ENCODE results near the gene STAB1. TPM values are rescaled to one million over a fixed set of nuclear protein-coding genes. Genes with fewer than 3 reads are reported as not detected.
A peak's percentile ranks its signal among the peaks of the same experiment; 100 is the strongest.

STAB1 gene
- total and polyA plus RNA-seq, 2 of the 13 experiments (the other 11 are each of a cell fraction or from before 2014, with no cell fraction given): 0.09 to 0.34 TPM

- TF ChIP-seq ARID5B (CRISPR knock-in tag; IDR thresholded peaks at IDR 0.05): peak; percentile 62
- TF ChIP-seq SMYD3 (CRISPR knock-in tag; IDR thresholded peaks at IDR 0.05): no peak
- TF ChIP-seq TRAFD1 (CRISPR knock-in tag; IDR thresholded peaks at IDR 0.05; ENCODE audit: borderline replicate concordance): peak; percentile 68; the same call in 1 of the 2 replicates
- peak; percentile 73; the same call in 1 of the 2 replicates for TF ChIP-seq ZFP41 (CRISPR knock-in tag; IDR thresholded peaks at IDR 0.05; ENCODE audit: borderline replicate concordance)
- TF ChIP-seq HNF1A (IDR thresholded peaks at IDR 0.05; ENCODE audit: low read depth): no peak
- peak; percentile 55 for TF ChIP-seq HNF1A (CRISPR knock-in tag; IDR thresholded peaks at IDR 0.05; ENCODE audit: borderline replicate concordance)
- no peak for TF ChIP-seq FOXM1 (CRISPR knock-in tag; IDR thresholded peaks at IDR 0.05)
- no peak; the same call in 1 of the 2 replicates for TF ChIP-seq WIZ (CRISPR knock-in tag; IDR thresholded peaks at IDR 0.05)
- TF ChIP-seq SMAD9 (CRISPR knock-in tag; IDR thresholded peaks at IDR 0.05): no peak
- peak; percentile 47; the same call in 1 of the 2 replicates for TF ChIP-seq ESRRA (CRISPR knock-in tag; IDR thresholded peaks at IDR 0.05; ENCODE audit: low read depth)
- no peak; the same call in 1 of the 2 replicates for TF ChIP-seq ZNF460 (CRISPR knock-in tag; IDR thresholded peaks at IDR 0.05; ENCODE audit: borderline replicate concordance)
- TF ChIP-seq JUN (CRISPR knock-in tag; IDR thresholded peaks at IDR 0.05): no peak
- no peak for TF ChIP-seq ZNF652 (CRISPR knock-in tag; IDR thresholded peaks at IDR 0.05; ENCODE audit: borderline replicate concordance, low read depth)
- peak; percentile 67 for TF ChIP-seq SKI (IDR thresholded peaks at IDR 0.05; ENCODE audit: partially characterized antibody)
Observed at GRCh38 chr3:52536369-52537164, 41.4 kb downstream of the STAB1 start, which contains the start of gene UQCC5 (continued).

Data from HepG2 (cell line).